Calu3 (cell line): ENCODE results near the gene ALK. TPM values are rescaled to one million over a fixed set of nuclear protein-coding genes. Genes with fewer than 3 reads are reported as not detected.

ENCODE experiments used
- BruUV-seq: library from RNA; stranded (reverse); fragments of 400-500 nt; replicated peaks from 2 replicates; lab custom pipeline; 2021; lab: Mats Ljungman, UMichigan
- CTCF ChIA-PET: fragments of 300-600 bp; sonication (Branson Sonifier 250); formaldehyde crosslinking; loops from one replicate; lab custom pipeline; 2022; ENCODE audit warnings: antibody characterized with exemption; lab: Charles Lee
- DNase-seq: peaks from one replicate; pipeline ENCODE4 v3.0.0; 2022
- H3K27ac Mint-ChIP-seq: one replicate; pipeline ENCODE4 v1.8.0; 2022; ENCODE audit warnings: mixed read lengths; ENCODE audit not compliant: unreplicated experiment
- H3K27me3 Mint-ChIP-seq: one replicate; pipeline ENCODE4 v1.8.0; 2022; ENCODE audit warnings: mixed read lengths; ENCODE audit not compliant: unreplicated experiment
- H3K36me3 Mint-ChIP-seq: one replicate; pipeline ENCODE4 v1.8.0; 2022; ENCODE audit warnings: mild to moderate bottlenecking, moderate library complexity, mixed read lengths; ENCODE audit not compliant: insufficient read depth, unreplicated experiment
- H3K4me1 Mint-ChIP-seq: one replicate; pipeline ENCODE4 v1.8.0; 2022; ENCODE audit warnings: mild to moderate bottlenecking, low read depth, mixed read lengths; ENCODE audit not compliant: unreplicated experiment
- H3K4me3 Mint-ChIP-seq: one replicate; pipeline ENCODE4 v1.8.0; 2022; ENCODE audit warnings: mild to moderate bottlenecking, low read depth, moderate library complexity, mixed read lengths; ENCODE audit not compliant: unreplicated experiment
- H3K9me3 Mint-ChIP-seq: one replicate; pipeline ENCODE4 v1.8.0; 2022; ENCODE audit warnings: low read depth, mixed read lengths; ENCODE audit not compliant: unreplicated experiment
- intact Hi-C: fragments of 100-400 bp; cut with micrococcal nuclease; formaldehyde crosslinking; loops from one replicate; pipeline ENCODE4 v1.10.0; 2022; ENCODE audit not compliant: unreplicated experiment
- total RNA-seq: library from RNA; stranded (reverse); gene quantifications from 2 replicates; pipeline ENCODE4 v1.2.3, GENCODE V29; 2022
- TF ChIP-seq, protein P1 (sequence below): fragments of 200-600 bp; IDR thresholded peaks from one replicate; pipeline ENCODE4 v1.8.0; 2022; ENCODE audit warnings: antibody characterized with exemption; ENCODE audit not compliant: unreplicated experiment

ALK gene
- total RNA-seq, 1 experiment from 2014 or later: not detected

- Mint-ChIP-seq H3K27ac (no peak overlapping the region), H3K4me1 (no peaks in the 10 kb centered on the region), H3K9me3 (no peaks in the 10 kb centered on the region), H3K36me3 (no peaks in the 10 kb centered on the region), H3K4me3 (no peak overlapping the region), H3K27me3 (peaks cover 96% of the 10 kb centered on the region)
- intact Hi-C loops: no loop called here
- no peak for DNase-seq
- TF ChIP-seq, protein P1, sequence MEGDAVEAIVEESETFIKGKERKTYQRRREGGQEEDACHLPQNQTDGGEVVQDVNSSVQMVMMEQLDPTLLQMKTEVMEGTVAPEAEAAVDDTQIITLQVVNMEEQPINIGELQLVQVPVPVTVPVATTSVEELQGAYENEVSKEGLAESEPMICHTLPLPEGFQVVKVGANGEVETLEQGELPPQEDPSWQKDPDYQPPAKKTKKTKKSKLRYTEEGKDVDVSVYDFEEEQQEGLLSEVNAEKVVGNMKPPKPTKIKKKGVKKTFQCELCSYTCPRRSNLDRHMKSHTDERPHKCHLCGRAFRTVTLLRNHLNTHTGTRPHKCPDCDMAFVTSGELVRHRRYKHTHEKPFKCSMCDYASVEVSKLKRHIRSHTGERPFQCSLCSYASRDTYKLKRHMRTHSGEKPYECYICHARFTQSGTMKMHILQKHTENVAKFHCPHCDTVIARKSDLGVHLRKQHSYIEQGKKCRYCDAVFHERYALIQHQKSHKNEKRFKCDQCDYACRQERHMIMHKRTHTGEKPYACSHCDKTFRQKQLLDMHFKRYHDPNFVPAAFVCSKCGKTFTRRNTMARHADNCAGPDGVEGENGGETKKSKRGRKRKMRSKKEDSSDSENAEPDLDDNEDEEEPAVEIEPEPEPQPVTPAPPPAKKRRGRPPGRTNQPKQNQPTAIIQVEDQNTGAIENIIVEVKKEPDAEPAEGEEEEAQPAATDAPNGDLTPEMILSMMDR: no peak
- BruUV-seq: no TSS peak
- CTCF ChIA-PET: no interaction called here
These were observed 544.8 kb downstream of the ALK start for GRCh38 chr2:29376541-29376940.

DNA sequence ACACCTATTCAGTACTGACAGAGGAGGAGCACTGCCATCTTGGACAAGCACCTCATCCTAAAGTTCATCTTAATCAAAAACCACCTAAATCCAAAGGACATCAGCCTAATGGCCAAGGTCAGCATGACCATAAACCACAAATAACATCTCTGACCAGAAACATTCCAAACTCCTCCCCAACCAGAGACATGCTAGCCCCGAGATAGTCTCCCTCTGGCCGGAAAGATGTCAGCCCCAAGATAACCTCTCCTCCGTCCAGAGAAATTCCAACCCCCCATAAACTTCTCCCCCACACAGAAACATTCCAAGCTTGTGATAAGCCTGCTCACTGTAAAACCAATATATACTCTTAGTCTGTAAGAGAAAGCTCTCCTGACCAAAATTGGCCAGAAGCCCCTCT lies 545.5 kb downstream of the ALK start:
- TF ChIP-seq, protein P1: no peak
- no peak for DNase-seq
- CTCF ChIA-PET: no interaction called here
- intact Hi-C loops: no loop called here
- Mint-ChIP-seq H3K36me3 (no peaks in the 10 kb centered on the region), H3K4me1 (no peaks in the 10 kb centered on the region), H3K27ac (no peak overlapping the region), H3K27me3 (peaks cover 96% of the 10 kb centered on the region), H3K9me3 (no peaks in the 10 kb centered on the region), H3K4me3 (no peak overlapping the region)
- BruUV-seq: no TSS peak

- Mint-ChIP-seq H3K4me1 (no peaks in the 10 kb centered on the region), H3K36me3 (no peaks in the 10 kb centered on the region), H3K9me3 (no peaks in the 10 kb centered on the region), H3K4me3 (no peak overlapping the region), H3K27ac (no peak overlapping the region), H3K27me3 (peaks cover 96% of the 10 kb centered on the region)
- CTCF ChIA-PET: interaction anchor here (0.7 kb wide), 1 partner anchor 234 kb away, joined by 4 read pairs; no protein-coding TSS in a partner anchor
- intact Hi-C loops: no loop called here
- no peak for DNase-seq
- no TSS peak for BruUV-seq
- TF ChIP-seq, protein P1: no peak
These were observed 546.6 kb downstream of the ALK start for GRCh38 chr2:29374823-29375222.

- Mint-ChIP-seq H3K4me3 (no peak overlapping the region), H3K4me1 (no peaks in the 10 kb centered on the region), H3K27ac (no peak overlapping the region), H3K9me3 (no peaks in the 10 kb centered on the region), H3K27me3 (peaks cover 96% of the 10 kb centered on the region), H3K36me3 (no peaks in the 10 kb centered on the region)
- CTCF ChIA-PET: no interaction called here
- intact Hi-C loops: no loop called here
- BruUV-seq: no TSS peak
- TF ChIP-seq, protein P1: no peak
- no peak for DNase-seq
These were observed 547.5 kb downstream of the ALK start for GRCh38 chr2:29373870-29374269.
